Adrenal gland (tissue), 5 donors: ENCODE data around the gene CHN2.

Experiments
- CTCF ChIP-seq, 6 experiments: fragments of 450-650 bp in 4 of 6; fragments of 200-600 bp in 2 of 6; sonication (generic) in 1 of 6; IDR thresholded peaks; 1 replicate in 5 of 6; 2 replicates in 1 of 6; pipeline versions ENCODE4 v1.5.1 to v1.8.0; 2016 to 2021; ENCODE audit warnings: antibody characterized with exemption in 6 of 6, mild to moderate bottlenecking in 2 of 6, moderate library complexity in 1 of 6
- POLR2A ChIP-seq, 2 donors: fragments of 450-650 bp; IDR thresholded peaks; one replicate each; pipeline ENCODE4 v1.6.1; 2017; ENCODE audit warnings: antibody characterized with exemption in 2 of 2, mild to moderate bottlenecking in 2 of 2, moderate library complexity in 1 of 2
- donor health status: DM: no; HTN: no; CAD: no.

GRCh38 chr7:29345590-29345989, 151.0 kb downstream of the CHN2 start:
- TF ChIP-seq CTCF (IDR thresholded peaks at IDR 0.05) (peak; percentile 7 to 46 (median 42)), POLR2A (IDR thresholded peaks at IDR 0.05) (no peak)
